RWPE2 (cell line): ENCODE results near the gene SYNJ2.

Experiments used
- ATAC-seq: fragments of 200-7000 bp; cut with Tn5 transposase; 3 replicates; pipeline ENCODE4 v1.9.1; 2021; ENCODE audit warnings: low read depth
- DNase-seq: peaks from one replicate; pipeline ENCODE4 v3.0.0-alpha.2; 2020; ENCODE audit warnings: low spot score
- H3K27ac ChIP-seq: fragments of 450-650 bp; 2 replicates; pipeline ENCODE4 v1.5.1; 2017; ENCODE audit warnings: mild to moderate bottlenecking; ENCODE audit not compliant: poor library complexity, severe bottlenecking
- H3K27me3 ChIP-seq: fragments of 250-450 bp; sonication (Bioruptor Pico); 2 replicates; pipeline ENCODE4 v1.5.1; 2021; ENCODE audit warnings: mild to moderate bottlenecking, moderate library complexity; ENCODE audit not compliant: insufficient read depth, poor library complexity, severe bottlenecking
- H3K36me3 ChIP-seq: fragments of 250-450 bp; sonication (Bioruptor Pico); 2 replicates; pipeline ENCODE4 v1.5.1; 2020; ENCODE audit warnings: low read depth, mild to moderate bottlenecking, moderate library complexity
- H3K4me1 ChIP-seq: fragments of 250-450 bp; sonication (Bioruptor Pico); 2 replicates; pipeline ENCODE4 v1.5.1; 2021; ENCODE audit warnings: mild to moderate bottlenecking, moderate library complexity; ENCODE audit not compliant: insufficient read depth, poor library complexity, severe bottlenecking
- H3K4me3 ChIP-seq: fragments of 250-450 bp; sonication (Bioruptor Pico); 2 replicates; pipeline ENCODE4 v1.5.1; 2021; ENCODE audit warnings: mild to moderate bottlenecking, moderate library complexity; ENCODE audit not compliant: severe bottlenecking
- H3K9me3 ChIP-seq: fragments of 250-450 bp; sonication (Bioruptor Pico); 2 replicates; pipeline ENCODE4 v1.5.1; 2021; ENCODE audit warnings: mild to moderate bottlenecking, moderate library complexity; ENCODE audit not compliant: severe bottlenecking
- TF ChIP-seq, protein P1 (sequence below): fragments of 450-650 bp; IDR thresholded peaks from one replicate; pipeline ENCODE4 v1.5.1; 2017; ENCODE audit warnings: mild to moderate bottlenecking, moderate library complexity; ENCODE audit not compliant: poor library complexity, severe bottlenecking

The SYNJ2 gene

GRCh38 chr6:157984686-157985225 lies 3.1 kb downstream of the SYNJ2 start:
- TF ChIP-seq, protein P1, sequence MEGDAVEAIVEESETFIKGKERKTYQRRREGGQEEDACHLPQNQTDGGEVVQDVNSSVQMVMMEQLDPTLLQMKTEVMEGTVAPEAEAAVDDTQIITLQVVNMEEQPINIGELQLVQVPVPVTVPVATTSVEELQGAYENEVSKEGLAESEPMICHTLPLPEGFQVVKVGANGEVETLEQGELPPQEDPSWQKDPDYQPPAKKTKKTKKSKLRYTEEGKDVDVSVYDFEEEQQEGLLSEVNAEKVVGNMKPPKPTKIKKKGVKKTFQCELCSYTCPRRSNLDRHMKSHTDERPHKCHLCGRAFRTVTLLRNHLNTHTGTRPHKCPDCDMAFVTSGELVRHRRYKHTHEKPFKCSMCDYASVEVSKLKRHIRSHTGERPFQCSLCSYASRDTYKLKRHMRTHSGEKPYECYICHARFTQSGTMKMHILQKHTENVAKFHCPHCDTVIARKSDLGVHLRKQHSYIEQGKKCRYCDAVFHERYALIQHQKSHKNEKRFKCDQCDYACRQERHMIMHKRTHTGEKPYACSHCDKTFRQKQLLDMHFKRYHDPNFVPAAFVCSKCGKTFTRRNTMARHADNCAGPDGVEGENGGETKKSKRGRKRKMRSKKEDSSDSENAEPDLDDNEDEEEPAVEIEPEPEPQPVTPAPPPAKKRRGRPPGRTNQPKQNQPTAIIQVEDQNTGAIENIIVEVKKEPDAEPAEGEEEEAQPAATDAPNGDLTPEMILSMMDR = no peak
- no peak overlapping the region for H3K27ac ChIP-seq
- no peaks in the 10 kb centered on the region for H3K36me3 ChIP-seq
- no peak overlapping the region for H3K4me3 ChIP-seq
- ATAC-seq (no peak), DNase-seq (peak; percentile 16)
- no peaks in the 10 kb centered on the region for H3K9me3 ChIP-seq
- peaks cover 6% of the 10 kb centered on the region for H3K4me1 ChIP-seq
- H3K27me3 ChIP-seq = no peaks in the 10 kb centered on the region

DNA sequence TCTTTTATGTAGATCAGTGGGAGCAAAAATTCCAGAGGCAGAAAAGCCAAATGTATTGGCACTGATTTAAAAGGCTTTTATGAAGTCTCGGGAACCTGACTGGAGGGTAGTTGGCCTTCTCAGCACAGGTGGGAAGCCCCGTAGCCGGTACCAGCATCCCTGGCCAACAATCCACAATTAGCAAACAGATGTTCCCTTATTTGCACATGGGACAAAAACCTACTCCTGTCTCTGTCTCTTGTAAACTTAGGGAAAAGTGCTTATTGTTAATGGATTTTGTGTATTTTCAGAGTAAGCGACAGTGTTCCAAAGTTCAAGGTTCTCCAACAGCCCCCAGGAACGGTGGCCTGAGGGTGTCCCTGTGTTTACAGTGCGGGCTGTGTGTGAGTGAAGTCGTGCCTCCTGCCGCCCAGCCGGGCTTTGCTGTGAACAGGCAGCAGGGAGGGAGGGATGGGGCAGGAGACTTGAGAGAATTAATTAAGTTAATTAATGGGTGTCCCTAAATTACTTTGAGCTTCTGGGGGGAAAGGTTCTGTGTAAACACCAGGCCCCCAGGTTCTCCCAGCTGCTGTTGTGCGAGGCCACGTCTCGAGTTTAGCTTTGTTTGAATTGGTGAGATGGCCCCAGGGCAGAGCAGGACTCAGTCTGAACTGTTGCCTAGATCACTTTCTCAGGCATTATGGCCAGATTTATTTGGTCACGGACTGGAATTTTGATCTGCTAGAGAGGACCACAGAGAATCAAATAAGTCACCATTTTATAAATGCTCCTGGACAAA lies 3.9 kb downstream of the SYNJ2 start:
- Histone ChIP-seq H3K4me3 (no peak overlapping the region), H3K27ac (no peak overlapping the region), H3K9me3 (no peaks in the 10 kb centered on the region), H3K27me3 (no peaks in the 10 kb centered on the region), H3K4me1 (peaks cover 8% of the 10 kb centered on the region), H3K36me3 (no peaks in the 10 kb centered on the region)
- ATAC-seq (no peak), DNase-seq (peak; percentile 15)
- TF ChIP-seq, protein P1 = no peak

GRCh38 chr6:157987788-157988699 lies 6.4 kb downstream of the SYNJ2 start:
- TF ChIP-seq, protein P1 = no peak
- Histone ChIP-seq H3K9me3 (no peaks in the 10 kb centered on the region), H3K4me3 (no peak overlapping the region), H3K27me3 (no peaks in the 10 kb centered on the region), H3K27ac (no peak overlapping the region), H3K36me3 (no peaks in the 10 kb centered on the region), H3K4me1 (peaks cover 8% of the 10 kb centered on the region)
- ATAC-seq (no peak), DNase-seq (no peak)

GRCh38 chr6:157988700-157989063 lies 7.0 kb downstream of the SYNJ2 start:
- Histone ChIP-seq H3K27ac (no peak overlapping the region), H3K9me3 (no peaks in the 10 kb centered on the region), H3K27me3 (no peaks in the 10 kb centered on the region), H3K36me3 (no peaks in the 10 kb centered on the region), H3K4me1 (peaks cover 8% of the 10 kb centered on the region), H3K4me3 (no peak overlapping the region)
- DNase-seq (peak; percentile 23), ATAC-seq (no peak)
- TF ChIP-seq, protein P1 = no peak
